RWPE2 (cell line): ENCODE measurements around the gene SLC35F4.
"Not testable (repeated sequence)": the region's sequence is repeated elsewhere in the genome, so short reads cannot be mapped to it uniquely, and the experiment has no call there.

Experiments
- ATAC-seq: fragments of 200-7000 bp; cut with Tn5 transposase; 3 replicates; pipeline ENCODE4 v1.9.1; 2021; ENCODE audit warnings: low read depth
- DNase-seq: peaks from one replicate; pipeline ENCODE4 v3.0.0-alpha.2; 2020; ENCODE audit warnings: low spot score
- H3K27ac ChIP-seq: fragments of 450-650 bp; 2 replicates; pipeline ENCODE4 v1.5.1; 2017; ENCODE audit warnings: mild to moderate bottlenecking; ENCODE audit not compliant: poor library complexity, severe bottlenecking
- H3K27me3 ChIP-seq: fragments of 250-450 bp; sonication (Bioruptor Pico); 2 replicates; pipeline ENCODE4 v1.5.1; 2021; ENCODE audit warnings: mild to moderate bottlenecking, moderate library complexity; ENCODE audit not compliant: insufficient read depth, poor library complexity, severe bottlenecking
- H3K36me3 ChIP-seq: fragments of 250-450 bp; sonication (Bioruptor Pico); 2 replicates; pipeline ENCODE4 v1.5.1; 2020; ENCODE audit warnings: low read depth, mild to moderate bottlenecking, moderate library complexity
- H3K4me1 ChIP-seq: fragments of 250-450 bp; sonication (Bioruptor Pico); 2 replicates; pipeline ENCODE4 v1.5.1; 2021; ENCODE audit warnings: mild to moderate bottlenecking, moderate library complexity; ENCODE audit not compliant: insufficient read depth, poor library complexity, severe bottlenecking
- H3K4me3 ChIP-seq: fragments of 250-450 bp; sonication (Bioruptor Pico); 2 replicates; pipeline ENCODE4 v1.5.1; 2021; ENCODE audit warnings: mild to moderate bottlenecking, moderate library complexity; ENCODE audit not compliant: severe bottlenecking
- H3K9me3 ChIP-seq: fragments of 250-450 bp; sonication (Bioruptor Pico); 2 replicates; pipeline ENCODE4 v1.5.1; 2021; ENCODE audit warnings: mild to moderate bottlenecking, moderate library complexity; ENCODE audit not compliant: severe bottlenecking
- TF ChIP-seq, protein P1 (sequence below): fragments of 450-650 bp; IDR thresholded peaks from one replicate; pipeline ENCODE4 v1.5.1; 2017; ENCODE audit warnings: mild to moderate bottlenecking, moderate library complexity; ENCODE audit not compliant: poor library complexity, severe bottlenecking

Gene SLC35F4

DNA sequence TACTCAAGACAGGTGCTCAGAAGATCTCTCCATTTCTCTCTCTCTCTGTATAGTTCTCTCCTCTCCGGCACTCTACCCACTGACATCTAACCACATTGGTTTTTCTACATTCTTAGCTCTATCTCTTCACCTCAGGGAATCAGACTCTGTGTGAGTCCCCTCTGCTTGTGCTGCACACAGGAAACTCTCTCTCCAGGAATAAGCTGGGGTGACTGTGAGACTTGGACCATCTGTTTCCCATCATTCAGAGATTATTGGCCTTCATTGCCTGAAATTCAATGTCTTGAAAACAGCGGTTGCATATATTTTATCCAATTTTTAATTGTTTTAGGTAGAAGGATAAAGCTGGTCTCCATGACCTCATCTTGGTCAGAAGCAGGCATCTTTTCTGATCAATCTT lies 105.0 kb downstream of the SLC35F4 start:
- no peaks in the 10 kb centered on the region for H3K4me1 ChIP-seq
- TF ChIP-seq, protein P1, sequence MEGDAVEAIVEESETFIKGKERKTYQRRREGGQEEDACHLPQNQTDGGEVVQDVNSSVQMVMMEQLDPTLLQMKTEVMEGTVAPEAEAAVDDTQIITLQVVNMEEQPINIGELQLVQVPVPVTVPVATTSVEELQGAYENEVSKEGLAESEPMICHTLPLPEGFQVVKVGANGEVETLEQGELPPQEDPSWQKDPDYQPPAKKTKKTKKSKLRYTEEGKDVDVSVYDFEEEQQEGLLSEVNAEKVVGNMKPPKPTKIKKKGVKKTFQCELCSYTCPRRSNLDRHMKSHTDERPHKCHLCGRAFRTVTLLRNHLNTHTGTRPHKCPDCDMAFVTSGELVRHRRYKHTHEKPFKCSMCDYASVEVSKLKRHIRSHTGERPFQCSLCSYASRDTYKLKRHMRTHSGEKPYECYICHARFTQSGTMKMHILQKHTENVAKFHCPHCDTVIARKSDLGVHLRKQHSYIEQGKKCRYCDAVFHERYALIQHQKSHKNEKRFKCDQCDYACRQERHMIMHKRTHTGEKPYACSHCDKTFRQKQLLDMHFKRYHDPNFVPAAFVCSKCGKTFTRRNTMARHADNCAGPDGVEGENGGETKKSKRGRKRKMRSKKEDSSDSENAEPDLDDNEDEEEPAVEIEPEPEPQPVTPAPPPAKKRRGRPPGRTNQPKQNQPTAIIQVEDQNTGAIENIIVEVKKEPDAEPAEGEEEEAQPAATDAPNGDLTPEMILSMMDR = no peak
- DNase-seq (no peak), ATAC-seq (no peak)
- H3K9me3 ChIP-seq = no peaks in the 10 kb centered on the region
- no peak overlapping the region for H3K4me3 ChIP-seq
- no peak overlapping the region for H3K27ac ChIP-seq
- H3K36me3 ChIP-seq = no peaks in the 10 kb centered on the region
- H3K27me3 ChIP-seq = peaks cover 8% of the 10 kb centered on the region

DNA sequence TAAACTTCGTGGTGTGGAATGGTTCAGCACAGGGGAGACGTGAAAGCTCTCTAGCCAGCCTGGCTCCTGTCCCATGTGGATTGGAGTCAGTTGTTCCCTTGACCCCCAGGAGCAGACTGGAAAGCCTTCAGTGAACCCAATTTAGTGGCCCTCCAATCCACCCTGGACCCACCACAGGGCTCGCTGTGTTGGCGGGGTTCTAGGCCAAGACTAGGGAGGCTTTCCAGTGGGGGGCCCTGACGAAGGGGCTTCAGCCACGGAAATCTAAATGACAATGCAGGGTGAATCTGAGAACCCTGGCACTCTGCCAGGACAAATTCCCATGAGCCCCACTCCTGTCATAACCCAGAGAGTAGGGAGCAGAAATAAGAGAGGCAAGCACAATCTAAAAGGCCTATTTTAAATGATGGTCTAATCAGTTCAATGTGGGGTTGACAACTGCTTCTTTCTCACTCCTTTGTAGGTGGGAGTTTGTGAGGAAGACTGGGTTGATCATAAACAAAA lies 110.8 kb downstream of the SLC35F4 start:
- no peak for ATAC-seq
- H3K9me3 ChIP-seq = no peaks in the 10 kb centered on the region
- H3K4me3 ChIP-seq = no peak overlapping the region

DNA sequence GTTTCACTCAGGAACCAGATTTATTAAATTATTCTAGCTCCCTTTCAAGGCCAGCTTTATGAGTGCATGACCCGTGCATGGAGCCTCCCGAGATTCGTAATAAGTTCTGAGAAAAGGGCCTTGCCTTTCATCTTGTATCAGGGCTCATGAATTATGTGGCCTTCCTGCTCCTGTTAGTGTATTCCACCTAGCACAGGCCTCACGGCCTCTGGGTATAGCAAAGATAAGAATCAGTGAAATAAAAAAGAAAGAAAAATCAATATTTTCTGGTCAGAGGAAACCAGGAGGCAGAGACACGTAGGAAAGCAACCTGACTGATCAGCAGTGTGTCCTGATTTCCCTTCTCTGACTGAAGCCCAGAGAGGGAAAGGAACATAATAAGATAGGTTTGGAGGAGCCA lies 111.4 kb downstream of the SLC35F4 start:
- ATAC-seq = no peak
- Histone ChIP-seq H3K4me1 (peaks cover 2% of the 10 kb centered on the region), H3K9me3 (no peaks in the 10 kb centered on the region), H3K36me3 (no peaks in the 10 kb centered on the region), H3K27ac (no peak overlapping the region), H3K27me3 (no peaks in the 10 kb centered on the region), H3K4me3 (no peak overlapping the region)
- TF ChIP-seq, protein P1 = no peak
- no peak for DNase-seq

More for the DNA sequence above, 110.8 kb downstream of the SLC35F4 start:
- no peaks in the 10 kb centered on the region for H3K27me3 ChIP-seq
- no peak overlapping the region for H3K27ac ChIP-seq
- TF ChIP-seq, protein P1 = no peak
- H3K4me1 ChIP-seq = no peaks in the 10 kb centered on the region
- no peak for DNase-seq
- no peaks in the 10 kb centered on the region for H3K36me3 ChIP-seq

DNA sequence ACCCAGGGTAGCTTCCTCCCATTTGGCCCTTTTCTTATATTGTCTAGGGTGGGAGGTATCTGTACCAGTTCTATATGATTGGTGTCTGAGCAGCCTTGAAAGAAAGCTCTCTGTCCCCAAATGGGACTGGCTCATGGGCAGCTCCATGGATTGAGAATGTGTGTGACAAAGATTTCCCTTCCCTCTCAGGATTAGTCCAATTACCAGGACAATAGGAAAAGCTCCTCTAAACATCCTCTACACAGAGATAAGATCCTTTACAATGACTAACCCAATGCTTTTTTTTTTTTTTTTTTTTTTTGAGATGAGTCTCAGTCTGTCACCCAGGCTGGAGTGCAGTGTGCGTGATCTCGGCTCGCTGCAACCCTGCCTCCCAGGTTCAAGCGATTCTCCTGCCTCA lies 112.1 kb downstream of the SLC35F4 start:
- no peaks in the 10 kb centered on the region for H3K27me3 ChIP-seq
- ATAC-seq (no peak), DNase-seq (no peak)
- no peak overlapping the region for H3K4me3 ChIP-seq
- TF ChIP-seq, protein P1 = no peak
- no peak overlapping the region for H3K27ac ChIP-seq
- peaks cover 9% of the 10 kb centered on the region for H3K4me1 ChIP-seq
- no peaks in the 10 kb centered on the region for H3K36me3 ChIP-seq
- H3K9me3 ChIP-seq = no peaks in the 10 kb centered on the region

DNA sequence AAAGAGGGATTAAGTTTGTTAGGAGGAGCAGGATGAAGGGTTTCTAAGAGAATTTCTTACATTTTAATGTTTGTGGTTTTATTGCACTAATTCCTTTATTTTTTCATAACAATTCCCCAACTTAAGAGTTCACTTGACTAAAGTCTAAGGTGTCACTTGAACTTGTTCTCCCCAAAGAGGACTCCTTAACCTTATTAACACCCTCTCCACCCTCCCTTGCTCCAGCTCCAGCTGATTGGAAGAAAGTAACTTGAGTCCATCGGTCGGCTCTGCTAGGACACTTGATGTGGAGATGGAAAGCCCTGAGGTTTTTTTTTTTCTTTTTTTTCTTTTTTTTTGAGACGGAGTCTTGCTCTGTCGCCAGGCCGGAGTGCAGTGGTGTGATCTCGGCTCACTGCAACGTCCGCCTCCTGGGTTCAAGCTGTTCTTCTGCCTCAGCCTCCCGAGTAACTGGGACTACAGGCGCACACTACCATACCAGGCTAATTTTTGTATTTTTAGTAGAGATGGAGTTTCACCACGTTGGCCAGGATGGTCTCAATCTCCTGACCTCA lies 113.7 kb downstream of the SLC35F4 start:
- not testable (repeated sequence) for H3K27me3 ChIP-seq, H3K27ac ChIP-seq, ATAC-seq

More for the DNA sequence above, 113.7 kb downstream of the SLC35F4 start:
- H3K36me3 ChIP-seq, H3K4me3 ChIP-seq, DNase-seq, H3K9me3 ChIP-seq: not testable (repeated sequence)
- peaks cover 25% of the 10 kb centered on the region for H3K4me1 ChIP-seq
